Fibroblast of pulmonary artery (primary cell): ENCODE measurements around the gene KRTAP10-2.

ENCODE experiments used
- DNase-seq: peaks from one replicate; pipeline ENCODE4 v3.0.0-alpha.2; 2010; ENCODE audit warnings: low read depth
- H3K4me3 ChIP-seq: replicated peaks from 2 replicates; pipeline ENCODE4 v1.5.1; 2011; ENCODE audit warnings: low read depth, mild to moderate bottlenecking, control low read depth, low read length, moderate library complexity
- TF ChIP-seq, protein P1 (sequence below): IDR thresholded peaks from 2 replicates; pipeline ENCODE4 v1.5.1; 2011; ENCODE audit warnings: mild to moderate bottlenecking, control low read depth, low read length, inconsistent platforms; ENCODE audit errors: missing control alignments

The KRTAP10-2 gene

DNA sequence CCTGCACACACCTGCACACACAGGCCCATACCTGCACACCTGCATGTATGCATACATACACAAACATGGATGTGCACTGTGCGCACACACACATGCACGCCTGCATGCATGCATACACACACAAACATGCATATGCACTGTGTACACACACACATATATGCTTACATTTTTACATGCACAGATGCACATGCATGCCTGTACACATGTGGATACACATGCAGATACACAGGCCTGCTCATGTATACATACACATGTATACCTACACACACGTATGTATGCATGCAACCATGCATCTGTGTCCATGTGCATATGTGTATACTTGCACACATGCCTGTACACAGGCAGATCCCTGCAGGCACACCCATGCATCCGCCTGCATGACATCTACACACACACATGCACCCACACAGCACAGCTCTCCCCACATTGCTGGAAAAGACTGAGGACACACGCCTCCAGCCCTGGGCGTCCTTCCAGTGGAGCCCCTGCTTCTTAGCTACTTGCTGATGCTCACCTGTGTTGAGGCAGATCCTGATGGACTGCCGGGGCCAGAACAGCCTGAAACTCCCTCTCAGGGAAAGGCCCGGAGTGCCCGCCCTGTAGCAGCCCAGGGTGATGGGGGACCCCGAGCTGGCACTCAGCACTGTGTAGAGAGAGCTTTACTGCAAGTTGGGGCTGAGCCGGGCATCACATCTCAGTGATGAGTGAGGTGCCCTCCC, 39.9 kb downstream of the KRTAP10-2 start:
- TF ChIP-seq, protein P1, sequence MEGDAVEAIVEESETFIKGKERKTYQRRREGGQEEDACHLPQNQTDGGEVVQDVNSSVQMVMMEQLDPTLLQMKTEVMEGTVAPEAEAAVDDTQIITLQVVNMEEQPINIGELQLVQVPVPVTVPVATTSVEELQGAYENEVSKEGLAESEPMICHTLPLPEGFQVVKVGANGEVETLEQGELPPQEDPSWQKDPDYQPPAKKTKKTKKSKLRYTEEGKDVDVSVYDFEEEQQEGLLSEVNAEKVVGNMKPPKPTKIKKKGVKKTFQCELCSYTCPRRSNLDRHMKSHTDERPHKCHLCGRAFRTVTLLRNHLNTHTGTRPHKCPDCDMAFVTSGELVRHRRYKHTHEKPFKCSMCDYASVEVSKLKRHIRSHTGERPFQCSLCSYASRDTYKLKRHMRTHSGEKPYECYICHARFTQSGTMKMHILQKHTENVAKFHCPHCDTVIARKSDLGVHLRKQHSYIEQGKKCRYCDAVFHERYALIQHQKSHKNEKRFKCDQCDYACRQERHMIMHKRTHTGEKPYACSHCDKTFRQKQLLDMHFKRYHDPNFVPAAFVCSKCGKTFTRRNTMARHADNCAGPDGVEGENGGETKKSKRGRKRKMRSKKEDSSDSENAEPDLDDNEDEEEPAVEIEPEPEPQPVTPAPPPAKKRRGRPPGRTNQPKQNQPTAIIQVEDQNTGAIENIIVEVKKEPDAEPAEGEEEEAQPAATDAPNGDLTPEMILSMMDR, result no peak
- H3K4me3 ChIP-seq, result no peak overlapping the region
- no peak for DNase-seq

DNA sequence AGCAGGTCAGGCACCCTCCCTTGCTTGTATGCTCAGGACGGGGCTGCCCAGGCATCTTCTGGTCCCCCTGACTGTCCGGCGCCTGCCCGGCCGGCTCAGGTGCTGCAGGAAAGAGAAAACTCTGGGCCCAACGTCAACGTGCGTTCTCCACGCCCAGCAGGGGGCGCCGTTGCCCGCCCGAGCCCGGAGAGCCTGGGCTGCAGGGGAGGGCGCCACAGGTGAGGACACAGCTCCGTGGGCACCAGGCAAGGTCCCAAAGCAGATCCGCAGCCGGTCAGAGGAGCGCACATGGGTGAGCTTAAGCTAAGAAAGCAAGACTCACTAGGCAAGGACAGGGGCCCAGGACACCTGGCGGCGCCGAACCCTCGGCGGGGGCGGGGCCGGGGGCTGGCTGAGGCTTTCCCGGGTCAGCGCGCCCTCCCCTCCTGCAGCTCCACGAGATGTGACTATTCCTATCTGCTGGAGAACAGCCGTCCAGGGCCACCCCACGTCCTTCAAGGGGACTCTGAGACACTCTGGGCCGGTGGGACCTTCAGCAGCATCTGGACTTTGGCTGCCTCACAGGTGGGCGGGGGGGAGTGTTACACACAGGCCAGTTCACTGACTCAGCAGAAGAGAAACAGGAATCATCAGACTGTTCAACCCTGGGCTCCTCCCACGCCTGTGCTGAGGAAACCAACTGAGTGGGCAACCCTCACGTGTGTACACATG, 40.6 kb downstream of the KRTAP10-2 start:
- peak; percentile 39 for DNase-seq
- TF ChIP-seq, protein P1, result peak; percentile 64
- H3K4me3 ChIP-seq, result no peak overlapping the region

DNA sequence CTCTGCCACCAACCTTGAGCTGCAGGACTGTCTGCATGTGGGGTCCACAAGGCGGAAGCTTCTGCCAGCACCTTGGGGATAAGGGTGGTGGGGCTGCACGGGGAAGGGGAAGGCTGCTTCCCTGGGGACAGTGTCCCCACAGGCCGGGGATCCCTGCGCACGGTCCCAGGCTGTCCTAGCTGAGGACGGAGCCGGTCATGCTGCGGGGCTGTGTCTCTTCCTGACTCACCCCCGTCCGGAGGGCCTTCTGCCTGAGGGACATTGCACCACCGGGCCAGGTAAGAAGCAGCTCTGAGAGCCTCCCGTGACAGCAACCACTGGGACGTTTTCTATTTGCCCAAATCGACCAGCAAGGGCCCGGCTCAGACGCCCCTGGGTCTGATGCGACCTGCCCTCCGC, 41.2 kb downstream of the KRTAP10-2 start:
- no peak overlapping the region for H3K4me3 ChIP-seq
- DNase-seq, result no peak
- TF ChIP-seq, protein P1, result no peak

DNA sequence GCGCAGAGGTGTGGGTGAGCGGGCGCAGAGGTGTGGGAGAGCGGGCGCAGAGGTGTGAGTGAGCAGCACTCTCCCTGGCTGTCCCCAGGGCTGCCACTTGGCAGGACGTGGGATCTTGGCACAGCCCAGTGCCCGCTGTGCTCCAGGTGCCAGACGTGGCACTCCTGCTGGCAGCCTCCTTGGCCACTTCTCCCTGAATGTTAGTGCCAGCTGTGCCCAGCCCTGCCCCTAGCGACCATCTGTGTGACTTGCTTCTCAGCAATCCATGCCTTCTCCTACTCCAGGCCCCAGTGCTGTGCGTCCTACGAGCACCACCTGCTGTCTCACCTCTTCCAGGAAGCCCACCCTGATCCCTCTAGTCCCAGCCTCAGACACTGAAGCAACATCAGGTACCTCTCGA, 41.8 kb downstream of the KRTAP10-2 start:
- DNase-seq, result no peak

DNA sequence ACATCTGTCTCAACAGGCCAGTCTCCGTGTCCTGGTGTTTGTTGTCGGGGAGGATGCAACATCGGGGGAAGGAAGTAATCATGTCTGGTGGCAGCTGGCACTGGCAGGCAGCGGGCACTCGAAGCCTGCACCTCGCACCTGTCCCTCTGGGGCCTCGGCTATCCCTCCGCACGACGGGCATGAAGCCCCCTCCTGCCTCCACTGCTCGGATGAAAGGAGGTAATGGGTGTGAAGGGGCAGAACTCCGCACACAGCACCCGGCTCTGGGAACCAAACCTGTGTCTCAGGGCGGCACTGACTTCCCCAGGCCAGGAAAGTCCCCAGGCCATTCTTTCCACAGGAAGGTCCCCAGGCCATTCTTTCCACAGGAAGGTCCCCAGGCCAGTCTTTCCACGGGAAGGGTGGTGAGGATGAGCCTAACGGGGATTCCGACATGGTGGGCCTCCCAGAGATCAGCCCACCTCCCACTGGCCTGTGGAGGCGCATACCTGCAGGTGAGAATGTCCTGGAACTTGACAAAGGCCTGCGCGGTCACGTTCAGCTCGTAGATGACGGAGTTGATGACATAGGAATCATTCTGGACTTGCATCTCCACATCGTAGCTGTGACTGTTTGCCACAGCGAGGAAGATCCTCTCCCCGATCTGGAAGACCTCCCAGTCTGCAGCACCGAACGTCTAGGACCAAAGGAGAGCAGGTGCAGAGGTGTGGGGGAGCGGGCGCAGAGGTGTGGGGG, 42.4 kb downstream of the KRTAP10-2 start:
- TF ChIP-seq, protein P1, result no peak
- no peak overlapping the region for H3K4me3 ChIP-seq
- DNase-seq, result no peak

More for the DNA sequence above, 41.8 kb downstream of the KRTAP10-2 start:
- TF ChIP-seq, protein P1, result no peak
- H3K4me3 ChIP-seq, result no peak overlapping the region

DNA sequence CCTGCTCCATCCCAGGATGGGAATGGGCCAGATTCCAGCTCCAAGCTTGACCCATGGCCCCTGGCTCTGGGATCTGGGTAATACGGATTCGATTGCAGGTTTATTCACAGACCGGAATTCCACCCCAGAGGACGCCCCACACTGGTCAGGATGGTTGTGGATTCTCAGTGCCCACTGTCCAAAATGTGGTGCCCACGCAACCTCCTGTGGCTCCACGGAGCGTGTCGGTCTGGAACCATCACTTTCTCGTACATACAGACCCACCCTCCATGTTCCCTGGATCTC, 42.9 kb downstream of the KRTAP10-2 start:
- TF ChIP-seq, protein P1, result no peak
- H3K4me3 ChIP-seq, result no peak overlapping the region

More for the DNA sequence above, 42.9 kb downstream of the KRTAP10-2 start:
- no peak for DNase-seq
